OCI-LY3 (cell line): ENCODE data around the gene CELF2.

Experiments used
- H2AFZ ChIP-seq: fragments of 200-600, 300-600 bp; shearing (Covaris generic); 2 replicates; pipeline ENCODE4 v1.6.0; 2014; ENCODE audit warnings: antibody characterized with exemption, low read depth, low read length
- H3K27ac ChIP-seq: fragments of 200-600, 300-600 bp; sonication (generic); 2 replicates; pipeline ENCODE4 v1.5.1; 2014; ENCODE audit warnings: mild to moderate bottlenecking, low read length, moderate library complexity, mixed read lengths
- H3K27me3 ChIP-seq: fragments of 200-600, 300-600 bp; sonication (generic); 2 replicates; pipeline ENCODE4 v1.6.1; 2014; ENCODE audit warnings: low read depth, low read length, mixed read lengths
- H3K36me3 ChIP-seq: fragments of 200-600, 300-600 bp; sonication (generic); replicated peaks from 2 replicates; pipeline ENCODE3; 2014; ENCODE audit warnings: low read depth, low read length, mixed read lengths
- H3K4me1 ChIP-seq: fragments of 300-600, 200-600 bp; sonication (generic); 2 replicates; pipeline ENCODE4 v1.6.1; 2014; ENCODE audit warnings: low read length, mixed read lengths
- H3K4me2 ChIP-seq: fragments of 200-600, 300-600 bp; sonication (generic); 2 replicates; pipeline ENCODE4 v1.6.1; 2014; ENCODE audit warnings: low read length, mixed read lengths
- H3K4me3 ChIP-seq: fragments of 300-600, 200-600 bp; sonication (generic); 2 replicates; pipeline ENCODE4 v1.5.1; 2014; ENCODE audit warnings: antibody characterized with exemption, mild to moderate bottlenecking, low read length, moderate library complexity
- H3K79me2 ChIP-seq: fragments of 300-600, 200-600 bp; shearing (Covaris generic); 2 replicates; pipeline ENCODE4 v1.6.1; 2014; ENCODE audit warnings: mild to moderate bottlenecking, low read length, mixed read lengths
- H3K9ac ChIP-seq: fragments of 300-600, 200-600 bp; shearing (Covaris generic); 2 replicates; pipeline ENCODE4 v1.6.0; 2014; ENCODE audit warnings: mild to moderate bottlenecking, low read length, moderate library complexity
- H3K9me3 ChIP-seq: fragments of 200-600, 300-600 bp; shearing (Covaris generic); 2 replicates; pipeline ENCODE4 v1.6.1; 2014; ENCODE audit warnings: low read length, mixed read lengths; ENCODE audit not compliant: insufficient read depth
- H4K20me1 ChIP-seq: fragments of 200-600, 300-600 bp; sonication (generic); 2 replicates; pipeline ENCODE4 v1.6.1; 2016; ENCODE audit warnings: low read length, mixed read lengths; ENCODE audit not compliant: insufficient read depth
- EZH2phosphoT487 ChIP-seq: fragments of 200-600 bp; shearing (Covaris generic); IDR thresholded peaks from 2 replicates; pipeline ENCODE4 v1.6.1; 2018; ENCODE audit warnings: antibody characterized with exemption, mixed run types, low read depth
- TF ChIP-seq, protein P1 (sequence below): fragments of 200-600, 300-600 bp; sonication (generic); IDR thresholded peaks from 2 replicates; pipeline ENCODE4 v1.5.1; 2014; ENCODE audit warnings: antibody characterized with exemption, low read length, low read depth

Gene CELF2

DNA sequence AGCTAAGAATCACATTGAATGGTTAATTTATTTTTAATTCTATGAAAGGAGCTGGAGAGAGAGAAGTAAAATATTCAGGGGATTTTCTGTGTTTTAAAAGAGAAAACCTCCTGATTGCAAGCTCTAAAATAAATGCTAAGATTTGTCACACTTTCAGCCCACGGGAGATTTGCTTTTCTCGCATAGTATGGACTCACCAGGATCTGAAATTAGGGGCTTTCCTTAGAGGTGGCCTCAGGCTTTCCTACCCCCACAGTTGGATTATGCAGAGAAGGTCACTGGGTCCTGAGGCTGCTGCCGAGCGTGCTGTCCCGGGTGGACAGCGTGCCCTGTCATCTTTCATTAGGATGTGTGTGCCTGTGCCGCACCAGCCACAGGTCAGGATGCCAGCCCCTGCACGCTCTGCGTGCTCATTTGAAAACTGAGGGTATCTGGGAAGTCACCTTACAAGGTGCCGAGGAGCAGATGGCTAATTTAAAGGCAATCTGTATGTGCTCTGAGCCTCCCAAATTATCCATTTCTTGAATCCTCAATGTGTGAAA, 258.8 kb downstream of the CELF2 start:
- Histone ChIP-seq H3K27ac (no peak overlapping the region), H3K4me3 (no peak overlapping the region), H3K27me3 (no peaks in the 10 kb centered on the region), H2AFZ (no peak overlapping the region), H3K79me2 (no peaks in the 10 kb centered on the region), H4K20me1 (no peaks in the 10 kb centered on the region), H3K9ac (no peak overlapping the region), H3K9me3 (no peaks in the 10 kb centered on the region), H3K4me1 (peaks cover 11% of the 10 kb centered on the region), H3K4me2 (no peak overlapping the region), H3K36me3 (no peaks in the 10 kb centered on the region)
- TF ChIP-seq EZH2phosphoT487 = no peak
- TF ChIP-seq, protein P1, sequence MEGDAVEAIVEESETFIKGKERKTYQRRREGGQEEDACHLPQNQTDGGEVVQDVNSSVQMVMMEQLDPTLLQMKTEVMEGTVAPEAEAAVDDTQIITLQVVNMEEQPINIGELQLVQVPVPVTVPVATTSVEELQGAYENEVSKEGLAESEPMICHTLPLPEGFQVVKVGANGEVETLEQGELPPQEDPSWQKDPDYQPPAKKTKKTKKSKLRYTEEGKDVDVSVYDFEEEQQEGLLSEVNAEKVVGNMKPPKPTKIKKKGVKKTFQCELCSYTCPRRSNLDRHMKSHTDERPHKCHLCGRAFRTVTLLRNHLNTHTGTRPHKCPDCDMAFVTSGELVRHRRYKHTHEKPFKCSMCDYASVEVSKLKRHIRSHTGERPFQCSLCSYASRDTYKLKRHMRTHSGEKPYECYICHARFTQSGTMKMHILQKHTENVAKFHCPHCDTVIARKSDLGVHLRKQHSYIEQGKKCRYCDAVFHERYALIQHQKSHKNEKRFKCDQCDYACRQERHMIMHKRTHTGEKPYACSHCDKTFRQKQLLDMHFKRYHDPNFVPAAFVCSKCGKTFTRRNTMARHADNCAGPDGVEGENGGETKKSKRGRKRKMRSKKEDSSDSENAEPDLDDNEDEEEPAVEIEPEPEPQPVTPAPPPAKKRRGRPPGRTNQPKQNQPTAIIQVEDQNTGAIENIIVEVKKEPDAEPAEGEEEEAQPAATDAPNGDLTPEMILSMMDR = no peak

DNA sequence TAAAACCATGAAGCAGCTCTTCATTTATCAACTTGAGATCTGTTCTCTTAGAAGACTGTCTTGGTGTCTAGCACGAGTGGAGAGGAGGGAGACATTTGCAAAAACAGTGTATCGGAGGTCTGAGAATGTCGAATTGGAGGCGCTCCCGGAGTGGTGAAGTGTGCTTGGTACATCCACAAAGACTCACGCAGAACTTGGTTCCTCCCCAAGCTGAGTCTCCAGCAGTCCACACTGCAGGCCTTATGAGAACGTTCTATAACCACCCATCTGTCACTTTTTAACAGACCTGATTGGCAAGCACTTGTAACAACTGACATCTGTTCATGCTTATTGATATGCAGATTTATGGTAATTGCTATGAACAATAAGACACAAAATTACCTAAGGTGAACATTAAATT, 261.6 kb downstream of the CELF2 start:
- H2AFZ ChIP-seq = no peak overlapping the region
- no peaks in the 10 kb centered on the region for H3K27me3 ChIP-seq
- no peak overlapping the region for H3K4me2 ChIP-seq
- H3K9ac ChIP-seq = no peak overlapping the region
- H3K4me3 ChIP-seq = no peak overlapping the region
- H4K20me1 ChIP-seq = no peaks in the 10 kb centered on the region
- no peak overlapping the region for H3K27ac ChIP-seq
- no peaks in the 10 kb centered on the region for H3K79me2 ChIP-seq
- TF ChIP-seq, protein P1 = no peak
- TF ChIP-seq EZH2phosphoT487 = no peak
- no peaks in the 10 kb centered on the region for H3K36me3 ChIP-seq
- H3K9me3 ChIP-seq = no peaks in the 10 kb centered on the region
- no peaks in the 10 kb centered on the region for H3K4me1 ChIP-seq

DNA sequence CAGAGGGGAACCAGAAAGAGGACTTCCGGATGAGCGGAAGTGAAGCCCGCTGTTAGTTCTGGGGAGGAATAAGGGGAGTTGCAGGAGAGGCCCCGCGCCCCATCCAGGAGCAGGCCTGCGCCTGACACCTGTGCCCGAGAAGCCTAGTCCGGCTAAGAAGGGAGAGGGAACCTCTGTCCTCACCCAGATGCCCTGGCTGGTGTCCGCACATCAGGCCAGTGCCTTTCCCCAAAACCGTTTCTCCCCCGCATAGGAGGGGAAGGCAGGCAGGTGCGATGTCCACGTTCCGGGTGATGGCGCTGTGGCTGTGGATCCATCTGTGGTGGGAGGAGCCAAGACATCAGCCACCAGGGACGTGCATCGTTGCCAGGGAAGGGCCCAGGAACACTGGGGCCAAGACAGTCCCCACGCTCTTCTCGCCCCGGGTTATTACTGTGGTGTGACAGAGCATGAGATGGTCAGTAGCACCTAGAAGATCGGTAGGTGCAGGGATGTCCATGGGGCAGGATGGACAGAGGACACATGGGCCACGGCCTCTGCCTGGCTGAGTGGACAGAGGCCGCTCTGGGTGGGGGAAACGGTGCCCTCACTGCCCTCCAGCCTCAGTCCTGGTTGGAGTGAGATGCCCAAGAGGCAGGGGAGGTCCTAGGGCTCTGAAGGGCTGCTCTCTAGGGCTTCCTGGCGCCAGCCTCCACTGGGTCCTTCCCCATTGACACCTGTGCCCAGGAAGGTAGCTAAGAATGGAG, 262.7 kb downstream of the CELF2 start:
- TF ChIP-seq, protein P1 = no peak
- no peak for TF ChIP-seq EZH2phosphoT487
- no peaks in the 10 kb centered on the region for H3K4me1 ChIP-seq
- H3K9me3 ChIP-seq = no peaks in the 10 kb centered on the region
- H3K4me2 ChIP-seq = no peak overlapping the region
- no peak overlapping the region for H3K9ac ChIP-seq
- no peaks in the 10 kb centered on the region for H3K79me2 ChIP-seq
- no peak overlapping the region for H2AFZ ChIP-seq
- H3K36me3 ChIP-seq = no peaks in the 10 kb centered on the region
- H3K27me3 ChIP-seq = no peaks in the 10 kb centered on the region
- H3K27ac ChIP-seq = no peak overlapping the region
- no peaks in the 10 kb centered on the region for H4K20me1 ChIP-seq
- H3K4me3 ChIP-seq = no peak overlapping the region

DNA sequence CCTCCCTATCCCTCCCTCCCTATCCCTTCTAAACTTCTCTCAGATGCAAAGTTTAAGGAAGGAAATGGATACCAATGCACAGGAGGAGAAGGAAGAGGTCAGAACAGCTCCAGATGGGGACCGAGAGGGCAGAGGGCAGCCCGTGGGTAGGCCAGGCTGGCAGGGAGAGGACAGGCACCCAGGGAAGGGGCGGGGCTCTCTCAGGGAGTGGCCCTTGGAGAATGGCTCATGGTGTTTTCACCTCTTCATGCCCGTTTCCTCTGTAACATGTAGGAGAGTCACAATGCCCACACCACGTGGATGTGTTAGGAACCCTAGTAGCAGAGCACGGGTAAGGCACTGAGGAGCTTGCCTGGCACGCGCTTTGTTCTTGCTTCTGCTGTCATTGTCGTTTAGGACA, 264.5 kb downstream of the CELF2 start:
- no peaks in the 10 kb centered on the region for H3K27me3 ChIP-seq
- no peak overlapping the region for H3K4me2 ChIP-seq
- H3K79me2 ChIP-seq = no peaks in the 10 kb centered on the region
- H3K4me1 ChIP-seq = no peaks in the 10 kb centered on the region
- H3K9me3 ChIP-seq = no peaks in the 10 kb centered on the region
- no peaks in the 10 kb centered on the region for H4K20me1 ChIP-seq
- TF ChIP-seq, protein P1 = no peak
- TF ChIP-seq EZH2phosphoT487 = no peak
- H3K36me3 ChIP-seq = no peaks in the 10 kb centered on the region
- no peak overlapping the region for H3K9ac ChIP-seq
- no peak overlapping the region for H3K4me3 ChIP-seq
- no peak overlapping the region for H2AFZ ChIP-seq
- H3K27ac ChIP-seq = no peak overlapping the region
